GM18508 (cell line): ENCODE data around the gene ADAMTSL1.
"Not testable (repeated sequence)": the region's sequence is repeated elsewhere in the genome, so short reads cannot be mapped to it uniquely, and the experiment has no call there.

Experiments
- ATAC-seq: cut with Tn5 transposase; IDR thresholded peaks from one replicate; pipeline ENCODE4 v1.9.1; 2021; ENCODE audit warnings: moderate number of reproducible peaks; ENCODE audit not compliant: insufficient read depth, unreplicated experiment

The ADAMTSL1 gene

GRCh38 chr9:18909140-18910018 is 435.4 kb downstream of the ADAMTSL1 start:
- no peak for ATAC-seq

DNA sequence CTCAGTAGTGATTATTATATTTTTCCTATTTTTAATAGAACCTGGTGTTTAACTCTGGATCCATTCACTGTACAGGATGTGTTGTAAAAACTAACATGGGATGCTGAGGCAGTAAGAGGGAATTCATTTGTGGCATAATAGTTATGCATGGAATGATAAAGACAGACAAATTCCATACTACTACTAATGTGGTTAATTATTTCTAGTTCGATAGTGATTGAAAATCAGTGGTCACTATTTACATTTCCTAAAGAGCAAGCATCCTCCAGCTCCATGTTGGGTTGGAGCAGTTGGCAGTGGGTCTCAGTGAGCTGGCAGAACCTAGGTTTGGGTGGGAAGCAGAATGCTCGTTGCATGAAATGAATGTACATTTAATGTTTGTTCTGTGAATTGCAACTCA is 436.5 kb downstream of the ADAMTSL1 start:
- ATAC-seq: no peak

DNA sequence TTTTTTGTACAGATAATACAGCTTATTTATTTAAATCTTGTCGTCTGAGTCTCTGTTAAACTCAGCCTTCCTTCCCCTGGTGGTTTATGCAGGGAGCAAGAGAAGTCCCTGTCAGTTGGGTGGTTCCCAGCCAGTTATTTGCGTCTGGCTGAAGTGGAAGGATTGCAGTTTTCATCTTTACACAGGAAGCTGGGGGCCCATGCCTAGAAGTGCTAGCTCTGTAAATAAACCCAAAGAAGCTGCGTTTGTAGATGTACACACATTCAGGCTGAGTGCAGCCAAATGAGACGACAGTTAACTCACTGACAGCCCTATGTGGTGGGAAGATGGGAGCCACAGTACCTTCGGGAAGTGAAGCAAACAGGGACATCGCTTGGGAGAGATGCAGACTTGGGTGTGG is 437.0 kb downstream of the ADAMTSL1 start:
- no peak for ATAC-seq

GRCh38 chr9:18911714-18912342 is 437.9 kb downstream of the ADAMTSL1 start:
- no peak for ATAC-seq

DNA sequence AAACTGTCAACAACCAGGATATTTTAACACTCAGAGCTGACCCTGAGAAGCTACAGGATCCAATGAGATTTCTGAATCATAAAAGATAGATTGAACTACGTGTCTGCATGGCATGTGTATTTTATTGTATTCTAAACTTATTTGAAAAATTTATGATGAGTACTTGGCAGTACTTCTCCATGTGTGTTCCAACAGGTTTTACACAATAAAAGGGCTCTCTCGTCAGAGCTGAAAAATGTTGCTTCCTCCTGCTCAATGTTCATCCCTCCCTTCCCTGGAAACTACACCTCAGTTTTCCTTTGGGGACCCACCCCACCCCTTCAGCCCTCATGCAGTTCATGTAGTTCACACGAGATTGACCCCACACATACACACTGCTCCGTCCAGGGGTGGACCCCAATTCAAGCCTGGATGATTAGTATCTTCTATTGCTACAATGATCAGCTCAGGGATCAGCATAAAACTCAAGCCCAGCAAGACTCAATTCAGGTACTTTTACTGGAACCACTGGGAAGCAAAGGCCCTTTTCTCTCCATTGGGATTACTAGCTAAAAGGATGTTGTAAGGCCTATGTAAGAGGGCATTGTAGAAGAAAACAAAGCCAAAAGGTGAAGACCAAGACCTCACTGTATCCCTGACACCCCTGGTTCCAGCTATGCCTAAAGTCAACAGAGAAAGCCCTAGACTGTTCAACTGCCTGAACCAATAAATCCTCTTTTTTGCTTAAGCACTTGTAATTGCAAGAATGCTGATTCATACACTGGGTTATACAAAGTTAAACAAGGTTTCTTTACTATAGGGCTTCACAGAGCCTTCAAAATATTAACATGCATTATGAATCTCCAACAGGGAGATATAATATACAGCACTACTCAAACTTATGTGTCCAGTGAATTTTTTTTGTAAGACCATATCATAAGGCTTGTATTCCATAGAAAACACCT is 446.5 kb downstream of the ADAMTSL1 start:
- no peak for ATAC-seq

- ATAC-seq: no peak
Observed at GRCh38 chr9:18921366-18922075, 447.6 kb downstream of the ADAMTSL1 start.

- ATAC-seq: no peak
Observed at GRCh38 chr9:18922161-18922885, 448.4 kb downstream of the ADAMTSL1 start.

DNA sequence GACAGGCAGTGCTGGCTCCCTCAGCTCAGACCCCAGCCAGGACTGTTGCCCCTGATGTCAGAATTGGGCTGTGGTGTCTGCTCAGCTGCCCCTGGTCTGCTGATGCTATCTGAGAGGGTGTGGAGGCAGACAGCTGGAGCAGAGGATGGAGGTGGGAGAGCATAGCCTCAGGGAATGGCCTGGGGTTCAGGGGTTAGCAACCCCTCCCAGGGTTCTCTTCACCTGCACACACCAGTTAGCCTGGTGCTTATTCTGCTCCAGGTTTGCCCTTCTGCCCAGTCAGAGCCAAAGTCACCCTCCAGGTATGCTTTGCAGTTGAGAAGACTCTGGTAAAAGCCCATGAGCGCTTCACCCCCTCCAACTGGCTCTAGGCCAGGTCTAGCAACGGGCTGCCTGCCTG is 449.2 kb downstream of the ADAMTSL1 start:
- no peak for ATAC-seq

GRCh38 chr9:18923671-18924430 is 449.9 kb downstream of the ADAMTSL1 start:
- ATAC-seq: no peak

- no peak for ATAC-seq
Observed at GRCh38 chr9:18925880-18926279, 451.9 kb downstream of the ADAMTSL1 start.

DNA sequence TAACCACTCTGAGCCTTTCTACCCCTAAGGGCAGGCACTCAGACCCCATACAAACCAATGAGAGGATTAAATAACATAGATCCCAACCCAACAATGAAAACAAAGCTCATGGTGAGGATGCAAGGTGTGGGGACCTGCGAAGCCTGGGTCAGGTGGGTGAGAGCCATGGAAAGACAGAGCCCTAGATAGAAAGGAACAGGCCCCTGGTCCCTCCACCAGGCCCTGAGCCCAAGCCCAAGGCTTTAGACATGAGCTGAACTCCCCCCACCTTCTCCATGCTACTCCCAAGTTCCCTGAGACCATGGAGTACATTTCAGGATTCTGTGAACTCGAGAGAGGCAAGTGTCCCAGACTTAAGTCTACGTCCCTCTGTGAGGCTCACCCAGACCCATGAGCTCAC is 452.6 kb downstream of the ADAMTSL1 start:
- ATAC-seq: no peak

GRCh38 chr9:18928711-18929110 is 454.8 kb downstream of the ADAMTSL1 start:
- ATAC-seq: no peak

GRCh38 chr9:18930611-18931010 is 456.7 kb downstream of the ADAMTSL1 start:
- ATAC-seq: not testable (repeated sequence)

DNA sequence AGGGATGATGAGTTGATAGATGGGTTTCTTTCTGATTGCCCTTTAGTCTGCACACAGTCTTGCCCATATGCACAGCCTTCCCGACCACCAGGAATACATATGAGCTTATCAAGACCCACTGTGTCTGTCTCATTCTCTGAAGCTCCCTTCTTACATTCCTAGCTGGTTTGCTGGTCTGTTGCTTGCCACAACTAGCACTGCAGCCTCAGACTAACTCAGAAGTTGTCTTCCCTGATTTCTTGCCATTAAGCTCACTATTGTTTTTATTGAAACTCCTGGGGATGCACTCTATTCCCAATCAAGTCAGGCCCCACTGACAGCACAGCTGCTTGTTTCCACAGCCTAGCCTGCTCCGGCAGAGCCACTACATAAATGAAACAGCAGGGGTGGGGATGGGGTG is 461.6 kb downstream of the ADAMTSL1 start:
- ATAC-seq: no peak

- ATAC-seq: no peak
Observed at GRCh38 chr9:18936094-18936871, 462.3 kb downstream of the ADAMTSL1 start.

- ATAC-seq: no peak
Observed at GRCh38 chr9:18939943-18940342, 466.0 kb downstream of the ADAMTSL1 start.

DNA sequence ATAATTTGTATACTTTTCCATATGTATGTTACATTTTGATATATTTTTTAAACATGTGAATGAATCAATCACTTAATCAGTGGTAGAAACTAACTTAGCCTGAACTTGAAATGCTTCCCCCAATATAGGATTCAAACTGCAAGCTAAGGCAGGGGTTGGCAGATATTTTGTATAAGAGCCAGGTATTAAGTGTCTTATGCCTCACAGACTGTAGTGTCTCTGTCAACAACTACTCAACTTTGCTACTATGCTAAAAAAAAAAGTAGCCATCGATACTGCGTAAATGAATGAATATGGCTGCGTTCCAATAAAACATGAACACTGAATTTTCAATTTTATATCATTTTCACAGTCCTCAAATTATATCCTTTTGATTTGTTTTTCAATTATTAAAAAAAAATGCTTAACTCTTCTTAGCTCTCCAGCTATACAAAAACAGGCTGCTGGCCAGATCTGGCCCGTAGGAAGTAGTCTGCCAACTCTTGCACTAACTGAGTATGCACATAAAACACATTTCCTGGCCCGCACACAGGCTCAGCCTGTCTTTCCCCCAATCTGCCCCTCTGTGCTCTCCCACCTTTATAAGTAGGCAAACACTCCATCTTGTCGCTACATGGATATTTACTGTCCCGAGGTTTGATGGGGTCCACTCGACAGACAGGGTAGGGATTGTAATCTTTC is 467.2 kb downstream of the ADAMTSL1 start:
- no peak for ATAC-seq
